ENCODE results near the gene LRP1B.
"Not testable (repeated sequence)": the region's sequence is repeated elsewhere in the genome, so short reads cannot be mapped to it uniquely, and the experiment has no call there.

The LRP1B gene

DNA sequence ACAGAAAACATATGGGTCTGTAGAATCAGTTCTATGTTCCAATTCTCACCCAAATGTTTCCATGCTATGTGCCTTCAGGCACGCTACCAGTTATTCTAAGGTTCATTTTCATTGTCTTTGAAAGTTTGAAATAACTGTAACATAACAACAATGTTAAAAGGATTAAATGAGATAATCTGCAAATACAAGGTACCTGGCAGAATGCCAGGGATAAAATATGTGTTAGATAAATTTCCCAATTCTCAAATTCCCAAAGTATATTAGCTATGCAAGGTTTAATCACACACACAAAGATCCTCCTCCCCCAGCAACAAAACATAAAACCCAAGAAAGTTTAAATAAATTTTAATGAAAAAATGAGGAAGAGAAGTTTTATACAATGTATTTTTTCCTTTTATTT lies 261.2 kb downstream of the LRP1B start:
- no peak for DNase-seq

DNA sequence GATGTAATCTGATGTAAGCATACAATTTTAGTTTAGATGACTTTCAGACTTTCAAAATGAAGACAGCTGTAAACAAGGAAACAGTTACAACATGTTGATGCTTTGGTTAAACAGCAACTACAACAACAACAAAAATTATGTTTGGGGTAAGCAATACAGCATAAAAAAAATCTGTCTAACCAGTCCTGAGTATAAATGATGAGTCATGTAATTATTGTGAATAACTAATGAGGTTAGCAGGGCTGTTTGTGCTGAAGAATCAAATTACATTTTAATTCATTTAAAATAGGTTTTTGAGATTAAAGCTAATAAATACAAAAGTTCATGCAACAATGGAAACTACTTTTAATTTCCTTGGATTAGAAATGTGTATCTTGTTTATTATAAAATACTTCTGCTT lies 266.9 kb downstream of the LRP1B start:
- DNase-seq: no peak

DNA sequence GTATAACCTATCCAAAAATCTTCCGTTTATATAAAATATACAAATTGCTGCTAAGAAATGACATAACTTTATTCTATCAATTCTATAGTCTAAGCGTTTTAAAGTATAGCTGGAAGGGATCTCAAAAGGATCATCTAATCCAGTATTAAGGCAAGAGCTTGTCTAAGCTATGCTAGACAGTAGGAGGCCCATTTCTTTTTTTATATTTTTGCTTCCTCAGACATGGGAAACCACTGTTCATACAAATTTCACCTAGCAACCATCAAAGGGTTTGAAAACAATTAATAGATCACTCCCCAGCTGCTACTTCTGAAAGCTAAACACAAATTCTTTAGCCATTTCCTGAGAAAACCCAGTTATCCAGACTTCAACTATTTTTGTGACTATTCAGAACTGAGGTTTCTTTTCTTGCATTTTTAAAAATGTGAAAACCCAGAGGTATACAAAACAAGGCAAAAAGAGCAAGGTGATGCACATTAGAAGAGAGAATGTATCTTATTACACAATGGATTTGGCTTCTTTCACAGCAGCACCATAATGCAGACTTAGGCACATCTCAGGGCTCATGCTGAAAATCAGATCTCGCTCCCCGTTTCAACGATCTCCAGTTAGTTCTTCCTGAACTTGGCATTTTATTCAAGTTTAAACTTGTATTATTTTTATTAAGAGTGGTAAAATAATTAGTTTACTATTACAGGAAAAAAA lies 274.4 kb downstream of the LRP1B start:
- DNase-seq: no peak

DNA sequence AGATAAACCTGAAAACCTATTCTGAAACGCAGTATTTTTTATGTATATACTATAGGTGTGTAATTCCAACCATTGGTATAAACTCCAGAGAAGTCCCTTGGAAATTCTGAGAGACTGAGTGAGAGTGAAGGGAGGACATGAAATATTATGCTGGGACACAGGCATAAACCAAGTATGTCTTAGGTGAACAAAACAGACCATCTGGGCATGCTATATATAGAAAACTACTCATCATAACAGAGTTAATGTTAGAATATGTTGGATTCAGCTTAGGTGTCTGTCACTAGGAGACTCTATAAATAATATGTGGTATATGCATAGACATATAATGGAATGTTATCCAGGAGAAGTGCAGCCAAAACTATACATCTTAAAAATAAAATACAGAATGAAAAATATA lies 282.6 kb downstream of the LRP1B start:
- no peak for DNase-seq

DNA sequence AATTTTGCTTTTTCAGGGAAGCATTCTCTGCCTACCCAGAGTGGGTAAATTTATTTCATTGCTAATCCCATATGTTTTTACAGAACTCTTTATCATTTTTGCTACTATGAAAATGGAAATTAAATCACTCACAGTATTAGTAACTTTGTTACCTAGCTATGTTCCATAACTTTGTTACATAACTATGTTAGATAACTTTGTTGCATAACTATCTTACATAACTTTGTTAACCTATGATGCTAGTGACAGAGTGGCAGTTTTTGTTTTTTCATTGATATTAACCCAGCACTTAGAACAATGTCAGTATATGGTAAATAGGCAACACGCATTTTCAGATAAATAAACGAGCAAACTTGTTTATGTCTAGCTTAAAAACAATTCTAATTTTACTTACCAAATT lies 286.6 kb downstream of the LRP1B start:
- DNase-seq: no peak

DNA sequence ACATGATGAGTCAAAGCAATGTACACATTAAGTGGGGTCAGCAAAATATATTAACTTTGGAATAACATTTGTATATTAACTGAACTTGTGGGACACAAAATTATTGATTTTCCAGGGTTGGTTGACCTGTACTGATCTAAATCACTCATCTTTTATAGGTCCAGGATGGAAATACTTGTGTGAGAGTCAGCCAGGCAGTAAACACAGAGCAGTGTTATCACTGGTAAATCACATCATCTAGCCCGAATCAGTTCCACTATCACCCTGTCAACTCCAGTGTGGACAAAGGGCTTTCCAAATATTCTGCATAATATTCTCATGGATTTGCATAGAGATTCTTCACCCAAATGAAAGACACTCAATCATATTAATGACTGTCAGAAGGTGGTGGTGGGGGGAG lies 295.7 kb downstream of the LRP1B start:
- no peak for DNase-seq

DNA sequence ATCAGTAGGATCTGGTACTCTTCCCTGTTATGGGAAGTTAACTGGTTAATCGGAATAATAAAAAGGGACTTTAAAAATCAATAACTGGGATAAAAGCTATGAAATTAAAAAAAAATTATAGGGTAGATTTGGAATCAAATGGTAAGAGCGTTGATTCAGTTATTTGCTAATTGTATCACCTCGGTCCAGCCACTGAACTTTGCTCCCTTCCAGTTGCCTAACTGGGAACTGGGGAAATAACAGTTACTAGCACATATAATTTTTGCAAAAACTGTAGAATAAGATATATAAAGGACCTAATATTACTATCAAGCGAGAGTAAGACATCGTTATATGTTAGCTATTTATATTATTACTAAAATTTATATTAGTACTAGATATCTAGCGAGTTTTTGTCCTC lies 302.1 kb downstream of the LRP1B start:
- DNase-seq: no peak

DNA sequence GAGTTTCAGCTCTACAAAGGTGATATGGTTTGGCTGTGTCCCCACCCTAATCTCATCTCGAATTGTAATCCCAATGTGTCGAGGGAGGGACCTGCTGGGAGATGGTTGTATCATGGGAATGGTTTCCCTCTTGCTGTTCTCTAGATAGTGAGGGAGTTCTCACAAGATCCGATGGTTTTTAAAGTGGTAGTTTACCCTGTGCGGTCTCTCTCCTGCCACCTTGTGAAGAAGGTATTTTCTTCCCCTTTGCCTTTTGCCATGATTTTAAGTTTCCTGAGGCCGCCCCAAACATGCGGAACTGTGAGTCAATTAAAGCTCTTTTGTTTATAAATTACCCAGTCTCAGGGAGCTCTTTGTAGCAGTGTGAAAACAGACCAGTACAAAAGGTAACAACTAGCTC lies 306.0 kb downstream of the LRP1B start:
- no peak for DNase-seq

DNA sequence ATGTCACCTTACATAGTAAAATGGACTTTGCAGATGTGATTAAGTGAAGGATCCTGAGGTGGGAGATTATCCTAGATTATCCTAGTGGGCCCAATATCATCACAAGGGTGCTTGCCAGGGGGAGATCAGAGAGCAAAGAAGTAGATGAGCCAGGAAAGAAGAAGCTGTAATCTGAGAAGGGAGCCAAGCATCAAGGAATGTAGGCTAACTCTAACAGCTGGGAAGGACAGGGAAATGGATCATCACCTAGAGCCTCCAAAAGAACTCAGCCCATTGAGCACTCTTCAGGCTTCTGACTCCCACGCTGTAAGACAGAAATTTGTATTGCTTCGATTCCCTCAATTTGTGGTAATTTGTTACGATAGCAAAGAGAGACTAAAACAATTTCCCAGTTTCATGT lies 309.9 kb downstream of the LRP1B start:
- DNase-seq: no peak

DNA sequence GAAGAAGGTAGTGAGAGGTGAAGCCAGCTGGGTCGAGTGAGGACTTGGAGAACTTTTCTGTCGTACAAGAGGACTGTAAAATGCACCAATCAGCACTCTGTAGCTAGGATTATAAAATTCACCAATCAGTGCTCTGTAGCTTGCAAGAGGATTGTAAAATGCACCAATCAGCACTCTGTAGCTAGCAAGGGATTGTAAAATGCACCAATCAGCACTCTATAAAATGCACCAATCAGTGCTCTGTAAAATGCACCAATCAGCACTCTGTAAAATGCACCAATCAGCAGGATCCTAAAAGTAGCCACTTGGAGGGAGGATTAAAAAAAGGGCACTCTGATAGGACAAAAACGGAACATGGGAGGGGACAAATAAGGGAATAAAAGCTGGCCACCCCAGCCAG lies 315.5 kb downstream of the LRP1B start:
- not testable (repeated sequence) for DNase-seq

DNA sequence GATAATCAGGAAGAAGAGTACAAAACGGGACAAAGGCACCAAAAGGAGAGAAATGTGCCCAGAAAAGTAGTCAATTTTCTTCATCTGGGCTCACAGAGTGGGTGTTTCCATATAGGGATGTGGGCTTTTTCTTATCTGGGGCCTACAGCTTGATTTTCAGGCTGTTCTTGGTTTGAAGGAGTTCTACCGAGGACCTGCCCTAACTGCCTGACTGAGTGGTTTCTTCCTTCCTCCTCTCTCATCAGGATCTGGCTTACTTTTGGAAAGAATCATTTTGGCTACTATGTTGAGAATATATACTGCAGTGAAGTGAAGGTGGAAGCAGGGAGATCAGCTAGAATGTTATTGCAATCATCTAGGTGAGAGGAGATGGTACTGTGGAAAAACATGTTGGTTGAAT lies 316.7 kb downstream of the LRP1B start:
- no peak for DNase-seq

DNA sequence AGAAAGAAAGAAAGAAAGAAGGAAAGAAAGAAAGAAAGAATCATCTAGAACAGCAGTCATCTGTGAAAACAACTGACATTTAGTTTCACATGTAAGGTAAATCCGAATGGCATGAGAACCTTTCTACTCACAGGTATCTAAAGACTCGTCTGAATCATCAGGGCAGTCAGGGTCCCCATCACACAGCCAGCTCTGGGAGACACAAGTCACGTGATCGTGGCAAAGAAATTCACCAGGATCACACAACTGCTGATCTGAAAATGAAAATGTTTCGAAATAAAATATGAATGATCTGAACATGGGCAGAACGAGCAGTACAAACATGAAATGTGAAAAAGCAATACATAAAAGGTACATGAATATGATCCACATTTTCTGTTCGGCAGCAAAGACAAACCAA lies 320.7 kb downstream of the LRP1B start:
- no peak for DNase-seq

DNA sequence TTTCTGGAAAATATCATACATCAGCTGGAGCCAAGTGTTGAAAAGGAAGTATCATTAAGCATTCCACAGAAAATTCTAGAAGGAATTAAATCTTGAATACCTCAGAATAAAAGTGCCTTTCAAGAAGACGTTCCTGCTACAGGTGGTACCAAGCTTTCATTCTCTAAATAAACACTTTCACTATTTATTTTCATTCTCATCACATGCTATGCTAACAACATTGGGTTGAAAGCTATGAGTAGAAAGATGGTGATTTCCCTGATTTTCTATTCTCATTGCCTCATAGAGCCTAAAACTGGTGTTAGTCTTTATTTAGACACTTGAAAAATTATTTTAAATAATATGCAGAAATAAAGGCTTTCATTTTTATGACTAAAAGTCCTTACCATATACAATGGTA lies 324.7 kb downstream of the LRP1B start:
- DNase-seq: no peak

DNA sequence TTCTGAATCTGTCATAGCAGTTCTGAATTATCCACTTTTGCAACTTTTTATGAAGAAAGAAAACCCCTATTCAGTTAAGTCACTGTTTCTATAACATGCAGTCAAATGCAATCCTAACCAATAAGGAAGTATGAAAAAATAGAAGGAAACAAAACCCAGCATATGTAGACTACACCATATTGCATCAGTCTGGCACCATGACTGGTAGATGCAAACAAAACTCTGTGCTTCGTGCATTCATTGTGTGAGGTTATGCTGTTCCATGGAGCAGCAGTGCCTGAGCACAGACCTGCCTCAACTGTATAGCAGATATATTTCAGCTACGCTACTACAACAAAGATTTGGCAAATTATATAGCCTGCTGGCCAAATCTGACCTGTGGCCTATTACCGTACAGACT lies 325.5 kb downstream of the LRP1B start:
- DNase-seq: no peak

DNA sequence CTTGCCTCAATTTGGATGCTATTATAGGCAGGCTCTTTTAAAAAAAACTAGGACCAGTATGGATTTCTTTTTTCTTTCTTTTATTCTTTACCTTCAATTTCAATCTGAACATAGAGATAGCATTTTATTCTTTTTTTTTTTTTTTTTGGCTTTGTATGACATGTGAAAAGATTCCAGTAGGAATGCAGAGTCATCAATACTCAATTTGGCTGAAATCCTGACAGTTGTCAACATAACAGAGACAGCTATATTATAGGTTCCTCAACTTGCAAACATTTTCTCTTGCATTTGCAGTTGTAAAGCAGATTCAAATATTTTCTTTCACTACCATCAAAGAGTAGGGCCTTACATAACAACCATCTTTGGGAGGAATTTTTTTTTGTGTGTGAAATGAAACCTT lies 334.4 kb downstream of the LRP1B start:
- no peak for DNase-seq

DNA sequence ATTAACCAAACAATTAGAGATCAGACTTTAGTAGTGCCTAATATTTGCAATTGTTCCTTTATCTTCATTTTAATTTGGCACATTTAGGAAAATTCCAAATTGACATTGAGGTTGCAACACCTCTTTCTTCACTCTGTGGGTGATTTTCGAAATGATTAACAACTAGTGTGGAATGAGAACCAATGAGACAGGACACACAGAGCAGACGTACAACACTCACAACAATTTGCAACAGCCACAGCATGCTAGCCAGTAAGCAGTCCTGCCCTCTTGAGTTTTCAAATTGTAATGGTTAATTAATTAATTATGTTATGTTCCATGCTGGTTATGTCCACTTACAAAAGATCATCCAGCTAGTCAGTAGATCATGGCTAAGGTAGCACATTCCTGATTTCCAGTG lies 339.3 kb downstream of the LRP1B start:
- no peak for DNase-seq

DNA sequence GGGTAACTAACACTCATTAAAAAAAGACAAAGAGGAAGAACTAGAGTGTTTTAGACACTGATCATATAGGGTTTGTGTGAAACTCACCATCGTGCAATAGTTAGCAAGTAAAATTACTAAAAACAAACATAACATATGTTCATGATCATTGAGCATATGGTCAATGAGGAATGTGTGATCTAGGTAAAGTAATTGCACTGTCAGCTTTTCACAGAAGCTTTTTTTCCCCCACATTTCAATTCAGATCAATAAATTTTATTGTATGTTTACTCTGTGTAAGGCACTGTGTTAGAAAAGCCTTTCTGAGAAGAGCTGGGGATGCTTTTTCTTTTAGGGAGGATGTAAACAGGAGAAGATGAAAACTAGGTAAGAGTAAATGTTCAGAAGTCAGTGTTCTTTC lies 348.2 kb downstream of the LRP1B start:
- no peak for DNase-seq

DNA sequence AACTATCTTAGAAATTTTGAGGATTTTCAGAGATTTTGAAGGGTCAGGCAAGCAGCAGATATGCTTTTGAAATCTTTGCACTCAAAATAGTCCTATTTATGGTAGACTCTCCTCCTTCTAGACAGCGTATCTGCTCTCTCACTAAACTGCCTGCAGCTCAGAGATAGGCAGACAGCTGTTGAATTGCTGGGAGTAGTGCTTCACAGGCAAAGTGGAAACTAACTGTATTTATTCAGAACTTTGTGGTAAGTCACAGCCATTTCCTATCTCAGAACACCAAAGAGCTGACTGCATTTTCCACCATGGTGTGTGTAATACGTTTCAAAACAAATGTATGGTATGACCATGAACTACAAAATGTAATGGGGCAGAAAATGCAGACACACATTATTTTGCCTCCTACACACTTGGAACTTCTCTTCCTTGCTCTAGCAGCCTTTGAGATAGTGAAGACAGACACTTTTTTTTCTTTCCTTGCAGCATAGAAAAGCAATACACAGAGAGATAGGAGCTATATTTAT lies 352.4 kb downstream of the LRP1B start:
- DNase-seq: no peak

DNA sequence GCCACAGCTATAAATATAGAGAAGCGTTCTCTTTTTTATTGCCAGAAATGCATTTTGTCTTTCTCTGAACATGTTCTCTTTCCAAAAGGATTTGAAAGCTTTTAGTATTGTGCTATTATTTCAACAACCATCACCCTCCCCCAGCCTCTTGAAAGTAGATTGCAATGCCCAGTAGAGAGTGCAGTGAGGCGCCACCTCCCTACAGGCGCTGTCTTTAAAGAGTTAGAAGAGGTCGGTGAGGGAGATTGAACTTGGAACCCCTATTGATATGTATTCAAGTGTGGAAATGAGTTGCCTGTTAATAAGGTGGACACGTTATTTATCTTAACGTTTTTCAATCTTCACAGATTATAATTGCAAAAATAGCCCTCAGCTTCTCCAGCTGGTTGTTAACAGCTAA lies 360.3 kb downstream of the LRP1B start:
- no peak for DNase-seq

DNA sequence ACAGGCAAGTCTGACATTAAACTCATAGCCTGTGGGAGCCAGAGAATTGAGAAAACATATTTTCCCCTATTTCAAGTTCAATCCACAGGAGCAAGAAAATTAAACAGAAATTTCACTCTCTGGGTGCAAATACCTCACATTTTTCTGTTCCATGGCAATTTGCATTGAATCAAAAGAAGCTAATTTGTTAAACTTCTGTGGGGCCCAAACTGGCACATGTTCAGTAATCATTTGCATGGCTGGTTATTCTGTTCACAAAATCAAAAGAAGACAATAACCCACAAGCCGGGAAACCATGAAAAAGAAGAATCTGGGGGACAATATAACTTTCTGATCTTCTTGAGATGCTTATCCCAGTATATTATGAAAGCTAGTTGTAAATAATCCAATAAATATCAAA lies 363.1 kb downstream of the LRP1B start:
- DNase-seq: no peak

DNA sequence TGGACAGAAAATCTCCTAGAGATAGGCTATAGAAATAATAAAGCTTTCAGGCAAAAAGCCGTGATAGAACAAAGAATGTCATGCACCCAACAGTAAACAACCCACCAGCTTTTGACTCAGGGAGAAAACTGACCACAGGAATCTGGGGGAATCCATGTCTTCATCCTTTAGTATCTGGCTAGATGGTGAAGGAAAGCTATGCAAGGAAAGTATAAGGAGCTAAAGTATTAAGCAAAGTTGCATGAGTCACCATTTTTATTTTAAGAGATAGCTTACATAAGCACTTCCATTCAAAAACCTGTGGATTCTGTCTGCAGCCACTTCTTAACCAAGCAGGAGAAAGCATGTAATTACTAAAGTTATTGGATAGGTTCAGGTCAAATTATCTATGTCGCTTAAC lies 363.8 kb downstream of the LRP1B start:
- DNase-seq: no peak

DNA sequence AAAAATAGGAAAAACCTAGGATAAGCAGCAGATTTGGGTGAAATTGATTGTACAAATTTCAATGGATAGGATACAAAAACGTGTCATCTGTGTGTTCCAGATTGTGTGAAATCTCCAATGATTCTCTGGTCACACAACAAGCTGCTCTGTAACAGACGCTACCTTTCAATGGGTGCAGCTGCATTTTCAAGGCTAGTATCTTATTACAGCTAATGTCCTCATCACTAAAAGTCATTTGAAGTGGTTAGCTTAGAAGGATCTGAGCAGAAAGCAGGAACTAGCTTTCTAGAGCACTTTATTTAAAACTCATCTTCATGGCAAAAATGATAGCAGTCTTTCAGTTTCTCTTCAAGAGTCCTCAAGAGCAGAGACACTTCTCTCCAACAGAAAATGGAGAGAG lies 364.6 kb downstream of the LRP1B start:
- no peak for DNase-seq

DNA sequence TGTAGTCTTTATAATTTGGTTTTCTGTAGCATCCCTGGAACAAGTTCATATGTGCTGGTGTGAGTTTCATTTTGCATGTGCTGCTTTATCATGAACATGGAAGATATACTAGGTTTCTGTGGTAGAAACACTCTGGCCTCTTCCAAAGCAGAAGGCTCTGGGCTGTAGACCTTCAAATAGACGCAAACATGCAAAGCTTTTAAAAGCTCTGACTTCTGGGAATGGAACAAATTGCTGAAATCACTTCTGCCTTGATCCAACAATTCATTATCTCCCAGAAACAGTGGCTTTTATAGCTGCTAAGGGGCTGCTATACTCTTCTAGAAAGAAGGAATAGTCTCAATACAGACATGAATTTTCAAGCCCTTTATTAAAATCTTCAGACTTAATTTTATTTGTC lies 382.2 kb downstream of the LRP1B start:
- no peak for DNase-seq

DNA sequence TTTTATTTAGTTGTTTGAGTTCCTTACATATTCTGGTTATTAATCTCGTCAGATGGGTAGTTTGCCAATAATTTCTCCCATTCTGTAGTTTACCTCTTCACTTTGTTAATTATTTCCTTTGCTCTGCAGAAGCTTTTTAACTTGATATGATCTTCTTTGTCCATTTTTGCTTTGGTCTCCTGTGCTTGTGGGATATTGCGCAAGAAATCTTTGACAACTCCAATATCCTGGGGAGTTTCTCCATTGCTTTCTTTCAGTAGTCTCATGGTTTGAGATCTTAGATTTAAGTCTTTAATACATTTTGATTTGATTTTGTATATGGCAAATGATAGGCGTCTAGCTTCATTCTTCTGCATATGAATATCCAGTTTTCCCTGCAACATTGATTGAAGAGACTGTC lies 389.2 kb downstream of the LRP1B start:
- no peak for DNase-seq

DNA sequence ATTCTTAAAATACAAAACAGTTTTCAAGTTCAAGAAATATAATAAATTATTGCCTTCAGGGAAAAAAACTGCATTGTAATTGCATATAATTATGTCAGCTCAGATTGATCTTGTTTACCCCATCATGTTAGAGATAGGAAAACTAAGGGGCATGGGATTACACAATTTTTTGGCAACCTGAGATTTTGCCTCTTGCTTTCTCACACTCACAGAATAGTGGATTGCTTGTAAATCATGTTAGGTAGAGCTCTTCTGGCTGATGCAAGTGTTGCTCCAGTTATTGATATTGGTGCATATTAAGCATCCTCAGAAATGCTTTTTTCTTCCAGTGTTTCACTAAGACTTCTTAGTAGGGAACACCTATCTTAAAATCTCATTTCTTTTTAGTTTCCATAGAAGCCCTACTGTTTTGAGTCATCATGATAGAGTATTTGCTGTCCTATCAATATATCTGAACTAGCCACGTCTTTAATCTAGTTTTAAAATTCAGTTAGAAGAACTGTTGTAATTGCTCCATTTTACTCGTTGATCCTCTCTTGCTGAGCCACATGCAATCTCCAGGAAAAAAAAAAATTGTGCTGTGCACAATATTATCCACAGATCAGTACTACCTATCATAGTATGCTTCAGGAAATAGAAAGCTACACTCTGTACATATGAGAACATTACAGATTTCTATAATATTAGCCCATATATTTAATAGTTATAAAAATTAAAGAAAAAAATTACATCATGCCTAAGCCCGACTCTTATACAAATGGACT lies 393.1 kb downstream of the LRP1B start:
- no peak for DNase-seq

Measured in CD4-positive, alpha-beta T cell treated with Interleukin-6 for 4 hours (primary cell).